Stimulated activated CD4-positive, alpha-beta T cell treated with anti-CD3 and anti-CD28 coated beads, TNF-alpha, amount 100 ng/mL, for 48 hours (primary cell): Measurements from ENCODE around the gene JAZF1.

Experiments used
- DNase-seq, 3 donors: peaks; one replicate each; pipeline ENCODE4 v3.0.0-alpha.2; 2020; ENCODE audit warnings: low read depth in 3 of 3

Gene JAZF1

GRCh38 chr7:28180364-28181147 lies at the start of gene JAZF1:
JAZF1 (minus strand) TSS chr7:28180795.
- DNase-seq, result peak in 1 of 3 donors; percentile 25

- DNase-seq, result no peak
Observed at GRCh38 chr7:28230261-28230660, 49.7 kb upstream of the JAZF1 start.

GRCh38 chr7:28228396-28228795 lies 47.8 kb upstream of the JAZF1 start:
- DNase-seq, result no peak

GRCh38 chr7:28226003-28226402 lies 45.4 kb upstream of the JAZF1 start:
- no peak for DNase-seq

- no peak for DNase-seq
Observed at GRCh38 chr7:28225576-28225975, 45.0 kb upstream of the JAZF1 start.

GRCh38 chr7:28224675-28225074 lies 44.1 kb upstream of the JAZF1 start:
- DNase-seq, result no peak

- no peak for DNase-seq
Observed at GRCh38 chr7:28224172-28224571, 43.6 kb upstream of the JAZF1 start.

GRCh38 chr7:28222636-28223035 lies 42.0 kb upstream of the JAZF1 start:
- DNase-seq, result no peak

GRCh38 chr7:28219793-28220192 lies 39.2 kb upstream of the JAZF1 start:
- DNase-seq, result no peak

GRCh38 chr7:28217143-28217542 lies 36.5 kb upstream of the JAZF1 start:
- no peak for DNase-seq

- DNase-seq, result peak in 2 of 3 donors; percentile 6 to 8
Observed at GRCh38 chr7:28211006-28211405, 30.4 kb upstream of the JAZF1 start.

- no peak for DNase-seq
Observed at GRCh38 chr7:28208506-28208905, 27.9 kb upstream of the JAZF1 start.

- DNase-seq, result no peak
Observed at GRCh38 chr7:28207486-28208158, 27.0 kb upstream of the JAZF1 start.

GRCh38 chr7:28205506-28205905 lies 24.9 kb upstream of the JAZF1 start:
- DNase-seq, result no peak

GRCh38 chr7:28203508-28204240 lies 23.1 kb upstream of the JAZF1 start:
- DNase-seq, result no peak

- no peak for DNase-seq
Observed at GRCh38 chr7:28202222-28202621, 21.6 kb upstream of the JAZF1 start.

GRCh38 chr7:28201131-28201530 lies 20.5 kb upstream of the JAZF1 start:
- DNase-seq, result no peak

GRCh38 chr7:28200598-28200997 lies 20.0 kb upstream of the JAZF1 start:
- DNase-seq, result no peak

- no peak for DNase-seq
Observed at GRCh38 chr7:28199021-28199510, 18.5 kb upstream of the JAZF1 start.

GRCh38 chr7:28195910-28196620 lies 15.5 kb upstream of the JAZF1 start:
- no peak for DNase-seq

- DNase-seq, result no peak
Observed at GRCh38 chr7:28192786-28193585, 12.4 kb upstream of the JAZF1 start.
